ENCODE measurements around the gene PTGIS. TPM values are rescaled to one million over a fixed set of nuclear protein-coding genes. Genes with fewer than 3 reads are reported as not detected.

PTGIS gene
- total and polyA plus RNA-seq, 2 donors (not counting 1 experiment from before 2014, with no cell fraction given): not detected

DNA sequence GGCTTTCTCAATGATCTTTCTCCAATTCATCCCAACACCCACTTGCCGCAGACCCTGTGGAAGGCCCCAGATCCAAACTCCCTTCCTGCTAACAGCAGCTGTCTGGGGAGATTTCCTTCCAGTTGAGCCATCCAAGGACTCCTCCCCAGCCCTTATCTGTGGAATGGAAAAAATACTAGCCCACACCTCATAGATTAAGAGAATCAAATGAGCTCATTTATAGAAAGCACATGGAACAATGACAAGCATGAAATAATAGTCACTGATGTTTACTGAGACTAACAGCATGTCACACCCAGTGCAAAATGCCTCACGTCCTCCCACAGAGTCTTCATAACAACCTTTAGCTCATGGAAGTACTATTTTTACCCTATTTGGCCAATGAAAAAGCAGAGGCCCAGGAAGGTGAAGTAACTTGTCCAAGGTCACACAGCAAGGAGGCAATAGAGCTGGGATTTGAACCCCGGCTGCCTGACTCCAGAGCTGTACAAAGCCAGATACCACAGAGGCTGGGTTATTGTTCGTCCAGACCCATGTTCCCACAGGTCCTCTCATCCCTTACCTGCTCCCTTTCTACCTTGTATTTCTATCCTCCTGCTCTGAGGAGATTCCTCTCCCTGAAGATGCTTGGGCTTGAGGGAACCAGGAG is 23.4 kb upstream of the PTGIS start:
- peaks cover 6% of the 10 kb centered on the region for H3K4me1 Mint-ChIP-seq
- Histone ChIP-seq H4K20me1 (ENCODE audit: control insufficient read depth, insufficient read depth, low read length, poor library complexity, severe bottlenecking) (no peaks in the 10 kb centered on the region), H3K27me3 (replicated peaks in 1 of 4; ENCODE audit: control extremely low read depth in 1 of 4, control insufficient read depth in 3 of 4, insufficient read depth in 4 of 4, low read length in 3 of 4) (peaks cover 0 to 8% (median 1%) of the 10 kb centered on the region in 4 experiments), H3K9ac (ENCODE audit: low read length) (no peak overlapping the region), H3K79me2 (ENCODE audit: control insufficient read depth, insufficient read depth, low read length) (no peaks in the 10 kb centered on the region), H3K36me3 (replicated peaks in 1 of 2; ENCODE audit: control extremely low read depth in 1 of 2, control insufficient read depth in 1 of 2, extremely low read depth in 1 of 2, insufficient read depth in 2 of 2, low read length in 1 of 2) (no peaks in the 10 kb centered on the region), H3K4me1 (ENCODE audit: control insufficient read depth in 2 of 2, insufficient read depth in 2 of 2, low read length in 2 of 2) (no peaks in the 10 kb centered on the region), H2AFZ (ENCODE audit: insufficient read depth, low read depth, low read length, poor library complexity, severe bottlenecking) (no peak overlapping the region), H3K4me3 (ENCODE audit: control extremely low read depth in 1 of 5, extremely low read depth in 1 of 5, insufficient read depth in 1 of 5, low read depth in 2 of 5, low read length in 4 of 5) (no peak overlapping the region), H3K9me3 (ENCODE audit: control extremely low read depth in 1 of 3, control insufficient read depth in 2 of 3, insufficient read depth in 1 of 3, low read length in 2 of 3) (peaks cover 0 to 17% (median 0%) of the 10 kb centered on the region in 3 donors), H3K4me2 (replicated peaks; ENCODE audit: low read depth, low read length, poor library complexity, severe bottlenecking) (no peak overlapping the region), H3K27ac (ENCODE audit: low read length in 2 of 2) (no peak overlapping the region)
- H3K27ac Mint-ChIP-seq: no peak overlapping the region
- no peaks in the 10 kb centered on the region for H3K9me3 Mint-ChIP-seq (ENCODE audit: insufficient read depth)
- no peak for ATAC-seq (ENCODE audit: low read depth)
- intact Hi-C loops (cut with micrococcal nuclease): no loop called here
- POLR2A ChIA-PET: no interaction called here
- peaks cover 20% of the 10 kb centered on the region for H3K27me3 Mint-ChIP-seq
- TF ChIP-seq, protein P1, sequence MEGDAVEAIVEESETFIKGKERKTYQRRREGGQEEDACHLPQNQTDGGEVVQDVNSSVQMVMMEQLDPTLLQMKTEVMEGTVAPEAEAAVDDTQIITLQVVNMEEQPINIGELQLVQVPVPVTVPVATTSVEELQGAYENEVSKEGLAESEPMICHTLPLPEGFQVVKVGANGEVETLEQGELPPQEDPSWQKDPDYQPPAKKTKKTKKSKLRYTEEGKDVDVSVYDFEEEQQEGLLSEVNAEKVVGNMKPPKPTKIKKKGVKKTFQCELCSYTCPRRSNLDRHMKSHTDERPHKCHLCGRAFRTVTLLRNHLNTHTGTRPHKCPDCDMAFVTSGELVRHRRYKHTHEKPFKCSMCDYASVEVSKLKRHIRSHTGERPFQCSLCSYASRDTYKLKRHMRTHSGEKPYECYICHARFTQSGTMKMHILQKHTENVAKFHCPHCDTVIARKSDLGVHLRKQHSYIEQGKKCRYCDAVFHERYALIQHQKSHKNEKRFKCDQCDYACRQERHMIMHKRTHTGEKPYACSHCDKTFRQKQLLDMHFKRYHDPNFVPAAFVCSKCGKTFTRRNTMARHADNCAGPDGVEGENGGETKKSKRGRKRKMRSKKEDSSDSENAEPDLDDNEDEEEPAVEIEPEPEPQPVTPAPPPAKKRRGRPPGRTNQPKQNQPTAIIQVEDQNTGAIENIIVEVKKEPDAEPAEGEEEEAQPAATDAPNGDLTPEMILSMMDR (IDR thresholded peaks at IDR 0.05): no peak
- TF ChIP-seq EZH2 (IDR thresholded peaks at IDR 0.05; ENCODE audit: borderline replicate concordance, insufficient read depth, low read depth, low read length, poor library complexity, severe bottlenecking): no peak
- WGBS (ENCODE audit: insufficient coverage): 89% methylated on average over 3 of the region's 4 CpGs
- CTCF ChIA-PET: interaction anchor here (1.1 to 1.2 kb wide), 3 partner anchors 19 to 296 kb away, joined by 3 to 4 read pairs (median 3); no protein-coding TSS in a partner anchor
- DNase-seq: no peak
- no peak overlapping the region for H3K4me3 Mint-ChIP-seq
